HUES48 (cell line): Measurements from ENCODE around the gene RDM1.

ENCODE experiments used
- H3K27ac ChIP-seq: one replicate; pipeline ENCODE4 v1.7.0; 2013; ENCODE audit warnings: low read depth, low read length, inconsistent platforms
- H3K27me3 ChIP-seq: 2 replicates; pipeline ENCODE4 v1.6.1; 2013; ENCODE audit warnings: mild to moderate bottlenecking, low read length; ENCODE audit not compliant: control insufficient read depth, insufficient read depth
- H3K36me3 ChIP-seq: 2 replicates; pipeline ENCODE4 v1.6.1; 2013; ENCODE audit warnings: low read length; ENCODE audit not compliant: control insufficient read depth, insufficient read depth
- H3K4me1 ChIP-seq: 2 replicates; pipeline ENCODE4 v1.6.1; 2013; ENCODE audit warnings: mild to moderate bottlenecking, low read length; ENCODE audit not compliant: control insufficient read depth, insufficient read depth
- H3K4me3 ChIP-seq: 2 replicates; pipeline ENCODE4 v1.5.1; 2013; ENCODE audit warnings: mild to moderate bottlenecking, low read depth, low read length
- H3K9ac ChIP-seq: 2 replicates; pipeline ENCODE4 v1.6.1; 2013; ENCODE audit warnings: mild to moderate bottlenecking, low read depth, low read length, moderate library complexity
- H3K9me3 ChIP-seq: 2 replicates; pipeline ENCODE4 v1.6.1; 2013; ENCODE audit warnings: low read length; ENCODE audit not compliant: control insufficient read depth, insufficient read depth

RDM1 gene

DNA sequence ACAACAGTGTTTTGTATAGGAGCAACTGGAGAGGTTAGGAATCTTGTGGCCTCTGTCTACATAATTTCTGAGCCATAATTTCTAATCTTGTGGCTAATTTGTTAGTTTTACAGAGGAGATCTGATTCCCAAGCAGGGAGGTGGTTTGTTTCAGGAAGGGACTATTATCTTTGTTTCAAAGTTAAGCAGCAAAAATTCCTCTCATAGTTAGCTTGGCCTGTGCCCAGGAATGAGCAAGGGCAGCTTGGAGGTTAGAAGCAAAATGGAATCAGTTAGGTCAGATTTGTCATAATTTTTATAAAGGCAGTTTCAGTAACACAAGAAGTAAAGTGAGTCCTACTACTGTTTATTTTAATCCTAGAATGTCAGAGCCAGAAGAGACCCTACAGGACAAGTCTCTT, 2.0 kb upstream of the RDM1 start:
- H3K9ac ChIP-seq = no peak overlapping the region
- H3K4me3 ChIP-seq = no peak overlapping the region
- H3K27ac ChIP-seq = no peak overlapping the region
- H3K4me1 ChIP-seq = peaks cover 17% of the 10 kb centered on the region
- peaks cover 6% of the 10 kb centered on the region; the same call in 1 of the 2 replicates for H3K27me3 ChIP-seq
- H3K9me3 ChIP-seq = no peaks in the 10 kb centered on the region
- 0 out of 2 replicates have a peak, but pooled peaks cover 3% of the 10 kb centered on the region for H3K36me3 ChIP-seq

DNA sequence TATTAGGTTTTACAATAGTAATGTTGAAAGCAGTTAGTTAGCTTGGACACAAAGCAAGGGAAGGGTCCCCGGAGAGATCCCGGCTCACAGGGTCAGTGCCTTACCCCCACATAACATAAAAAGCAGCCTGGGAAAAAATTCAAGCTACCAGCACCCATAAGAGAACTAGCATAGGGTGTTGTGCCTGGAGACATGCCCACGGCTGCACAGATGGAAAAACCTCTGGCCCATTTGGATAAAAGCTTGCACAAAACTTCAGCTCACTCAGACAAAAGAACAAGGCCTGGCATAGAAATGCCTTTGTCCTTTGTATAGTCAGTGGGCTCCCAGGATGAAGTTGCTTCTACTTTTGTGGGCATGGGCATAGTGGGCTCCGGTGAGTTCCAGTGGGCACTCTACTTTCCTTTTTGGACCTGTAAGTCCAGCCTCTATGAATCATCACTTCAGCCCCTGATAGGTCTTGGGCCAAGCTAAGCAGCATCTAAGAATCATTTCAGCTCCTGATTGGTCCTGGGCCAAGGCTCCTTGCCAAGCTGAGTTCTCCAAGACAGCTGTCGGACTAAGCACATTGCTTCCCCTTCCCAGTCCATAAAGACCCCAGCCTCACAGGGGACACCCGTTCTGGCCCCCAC, 1.3 kb upstream of the RDM1 start:
- H3K9ac ChIP-seq = no peak overlapping the region
- H3K9me3 ChIP-seq = no peaks in the 10 kb centered on the region
- H3K36me3 ChIP-seq = 0 out of 2 replicates have a peak, but pooled peaks cover 3% of the 10 kb centered on the region
- H3K4me3 ChIP-seq = no peak overlapping the region
- peaks cover 6% of the 10 kb centered on the region; the same call in 1 of the 2 replicates for H3K27me3 ChIP-seq
- H3K4me1 ChIP-seq = peaks cover 17% of the 10 kb centered on the region
- H3K27ac ChIP-seq = no peak overlapping the region

- H3K27ac ChIP-seq = no peak overlapping the region
- no peak overlapping the region for H3K4me3 ChIP-seq
- H3K27me3 ChIP-seq = peaks cover 6% of the 10 kb centered on the region; the same call in 1 of the 2 replicates
- H3K9ac ChIP-seq = no peak overlapping the region
- peaks cover 17% of the 10 kb centered on the region for H3K4me1 ChIP-seq
- peaks cover 7% of the 10 kb centered on the region; the same call in 1 of the 2 replicates for H3K36me3 ChIP-seq
- no peaks in the 10 kb centered on the region for H3K9me3 ChIP-seq
Measured at GRCh38 chr17:35927714-35928113, 2.9 kb downstream of the RDM1 start.

DNA sequence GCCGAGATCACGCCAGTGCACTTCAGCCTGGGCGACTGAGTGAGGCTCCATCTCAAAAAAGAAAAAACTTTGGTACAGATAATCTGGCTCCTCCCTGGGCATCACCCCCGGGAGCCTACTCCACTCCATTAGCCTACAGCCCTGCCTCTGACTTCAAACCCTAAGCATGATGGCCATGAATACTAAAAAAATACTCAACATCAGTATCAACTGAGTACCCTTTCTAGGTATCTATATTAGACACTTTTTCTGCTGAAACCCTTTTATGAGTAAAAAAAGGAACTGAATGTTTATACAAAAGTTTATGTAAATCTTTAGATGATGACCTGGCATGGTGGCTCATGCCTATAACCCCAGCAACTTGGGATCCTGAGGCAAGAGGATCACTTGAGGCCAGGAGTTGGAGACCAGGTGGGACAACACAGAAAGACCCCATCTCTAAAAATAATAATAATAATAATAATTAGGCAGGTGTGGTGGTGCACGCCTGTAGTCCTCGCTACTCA, 6.9 kb downstream of the RDM1 start:
- H3K9ac ChIP-seq = no peak overlapping the region
- H3K27ac ChIP-seq = no peak overlapping the region
- H3K27me3 ChIP-seq = no peaks in the 10 kb centered on the region
- no peaks in the 10 kb centered on the region for H3K9me3 ChIP-seq
- no peak overlapping the region for H3K4me3 ChIP-seq
- no peaks in the 10 kb centered on the region for H3K4me1 ChIP-seq
- peaks cover 9% of the 10 kb centered on the region; the same call in 1 of the 2 replicates for H3K36me3 ChIP-seq

DNA sequence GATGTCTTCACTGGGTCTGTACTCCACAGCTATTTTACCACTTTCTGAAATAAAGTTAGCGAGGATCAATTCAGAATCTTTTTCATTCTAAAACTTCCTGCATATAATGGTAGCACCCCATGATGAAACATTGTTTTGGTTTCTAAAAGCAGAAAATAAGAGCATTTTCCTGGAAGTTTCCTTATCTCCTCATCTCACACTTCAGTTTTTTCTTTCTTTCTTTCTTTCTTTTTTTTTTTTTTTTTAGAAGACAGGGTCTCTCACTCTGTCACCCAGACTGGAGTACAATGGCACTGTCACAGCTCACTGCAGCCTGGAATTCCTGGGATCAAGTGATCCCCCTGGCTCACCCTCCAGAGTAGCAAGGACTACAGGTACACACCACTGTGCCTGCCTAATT, 10.3 kb downstream of the RDM1 start:
- Histone ChIP-seq H3K36me3 (peaks cover 6% of the 10 kb centered on the region; the same call in 1 of the 2 replicates), H3K27me3 (no peaks in the 10 kb centered on the region), H3K9me3 (peaks cover under 1% of the 10 kb centered on the region; the same call in 1 of the 2 replicates), H3K4me3 (no peak overlapping the region), H3K4me1 (no peaks in the 10 kb centered on the region), H3K27ac (no peak overlapping the region), H3K9ac (no peak overlapping the region)

DNA sequence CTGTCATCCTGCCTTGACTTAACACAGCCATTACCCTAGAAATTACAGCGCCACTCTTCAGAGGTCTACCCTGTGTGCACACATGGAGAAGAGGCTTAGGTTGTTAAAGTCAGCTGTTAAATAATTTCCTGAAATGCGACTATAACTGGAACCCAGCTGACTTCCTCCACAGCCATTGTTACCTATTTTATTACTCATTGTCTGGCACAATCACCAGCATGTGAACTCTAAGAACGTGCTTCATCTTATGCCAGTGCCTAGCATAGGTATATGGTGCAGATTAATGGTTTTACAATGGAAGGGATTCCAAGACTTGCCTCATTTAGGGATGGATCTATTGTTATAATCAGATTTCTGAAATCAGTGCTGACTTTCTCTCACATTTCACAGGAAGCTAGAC, 11.9 kb downstream of the RDM1 start:
- Histone ChIP-seq H3K9me3 (peaks cover 15% of the 10 kb centered on the region), H3K9ac (no peak overlapping the region), H3K27ac (no peak overlapping the region), H3K27me3 (no peaks in the 10 kb centered on the region), H3K4me3 (no peak overlapping the region), H3K36me3 (peaks cover 6% of the 10 kb centered on the region; the same call in 1 of the 2 replicates), H3K4me1 (no peaks in the 10 kb centered on the region)

DNA sequence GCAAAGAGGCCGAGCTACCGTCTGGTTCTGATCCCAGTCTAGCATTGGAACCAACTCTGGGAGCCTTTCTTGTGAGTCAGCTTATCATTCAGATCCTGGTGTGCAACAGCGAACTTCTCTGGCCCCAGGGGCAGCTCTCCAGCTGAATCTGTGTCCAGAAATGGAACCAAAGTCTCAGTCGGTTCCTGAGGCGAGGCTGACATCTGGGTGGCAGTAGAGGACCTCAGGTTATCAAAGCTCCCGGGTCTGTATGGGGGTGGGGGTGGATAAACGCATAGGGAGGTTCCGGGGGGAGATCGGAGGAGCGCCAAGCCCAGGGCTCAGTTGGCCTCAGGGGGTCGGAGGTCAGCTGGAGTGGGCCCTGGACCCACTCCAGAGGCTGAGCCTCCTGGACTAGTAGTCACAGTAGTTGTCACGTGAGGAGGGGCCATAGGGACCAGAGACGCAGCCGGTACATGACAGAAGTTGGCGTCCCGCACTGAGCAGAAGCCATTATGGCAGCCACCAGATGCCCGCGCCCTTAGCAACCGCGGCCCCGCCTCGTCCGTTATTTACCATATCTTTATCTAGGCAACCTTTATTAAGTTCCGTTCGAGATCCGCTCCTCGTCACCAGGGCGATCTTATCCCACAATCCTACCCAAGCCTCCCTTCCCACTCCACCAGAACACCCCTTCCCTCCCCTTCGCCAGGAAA, 12.9 kb downstream of the RDM1 start:
- no peak overlapping the region for H3K4me3 ChIP-seq

DNA sequence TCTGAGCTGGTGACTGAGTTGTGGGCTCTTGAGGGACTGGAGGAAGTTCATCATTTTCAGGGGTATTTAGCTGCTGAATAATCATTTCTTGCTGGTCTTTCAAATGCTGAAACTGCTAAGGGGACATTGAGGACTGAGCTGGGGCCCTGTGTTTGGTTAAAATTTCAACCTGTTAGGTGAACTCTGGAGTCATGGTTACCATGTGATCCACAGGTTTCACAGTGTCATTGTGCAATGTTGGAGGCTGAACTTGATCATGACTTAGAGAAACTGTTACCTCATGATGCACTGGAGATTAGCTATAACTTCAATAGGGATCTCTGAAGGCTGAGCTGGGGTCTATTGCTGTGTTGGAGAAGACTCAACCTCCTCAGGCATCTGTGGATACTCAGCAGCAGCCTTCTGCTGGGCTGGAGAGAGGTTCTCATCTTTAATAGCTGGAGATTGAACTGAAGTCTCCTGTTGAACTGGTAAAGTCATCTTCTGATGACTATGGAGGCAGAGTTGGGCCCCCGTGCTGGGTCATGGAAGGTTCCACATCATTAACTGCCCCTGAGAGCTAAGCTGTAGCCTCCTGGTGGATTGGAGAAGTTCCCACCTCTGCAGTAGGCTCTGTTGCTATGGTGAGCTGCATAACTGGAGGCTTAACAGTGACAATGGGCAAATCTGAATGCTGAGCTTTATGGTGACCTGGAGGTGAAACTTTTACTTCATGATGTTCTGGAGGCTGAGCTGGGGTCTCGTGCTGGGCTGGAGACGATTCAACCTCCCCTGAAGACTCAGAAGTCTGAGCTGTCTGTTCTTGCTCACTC, 15.2 kb downstream of the RDM1 start:
- H3K4me1 ChIP-seq = no peaks in the 10 kb centered on the region
- no peaks in the 10 kb centered on the region for H3K27me3 ChIP-seq
- H3K9ac ChIP-seq = no peak overlapping the region
- no peak overlapping the region for H3K27ac ChIP-seq
- H3K9me3 ChIP-seq = peaks cover 28% of the 10 kb centered on the region
- H3K4me3 ChIP-seq = no peak overlapping the region
- H3K36me3 ChIP-seq = no peaks in the 10 kb centered on the region

More for the DNA sequence above, 12.9 kb downstream of the RDM1 start:
- Histone ChIP-seq H3K27me3 (no peaks in the 10 kb centered on the region), H3K27ac (no peak overlapping the region), H3K36me3 (peaks cover 2% of the 10 kb centered on the region; the same call in 1 of the 2 replicates), H3K4me1 (no peaks in the 10 kb centered on the region), H3K9ac (no peak overlapping the region), H3K9me3 (peaks cover 20% of the 10 kb centered on the region)

DNA sequence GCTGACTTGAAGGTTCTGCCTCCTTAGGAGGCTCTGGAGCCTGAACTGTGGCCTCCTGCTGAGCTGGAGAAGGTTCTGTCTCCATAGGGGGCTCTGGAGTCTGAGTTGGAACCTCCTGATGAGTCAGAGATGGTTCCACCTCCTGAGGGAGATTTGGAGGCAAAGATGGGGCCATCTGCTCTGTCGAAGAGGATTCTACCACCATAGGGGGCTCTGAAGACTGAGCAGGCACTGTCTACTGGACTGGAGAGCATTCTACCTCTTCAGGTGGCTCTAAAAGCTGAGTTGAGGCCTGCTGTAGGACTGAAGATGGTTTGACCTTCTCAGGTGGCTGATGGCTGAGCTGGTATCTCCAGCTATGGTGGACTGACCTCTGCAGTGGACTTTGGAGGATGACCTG, 16.2 kb downstream of the RDM1 start:
- H3K9ac ChIP-seq = no peak overlapping the region
- no peaks in the 10 kb centered on the region for H3K36me3 ChIP-seq
- no peak overlapping the region for H3K4me3 ChIP-seq
- peaks cover 28% of the 10 kb centered on the region for H3K9me3 ChIP-seq
- no peaks in the 10 kb centered on the region for H3K27me3 ChIP-seq
- no peak overlapping the region for H3K27ac ChIP-seq
- H3K4me1 ChIP-seq = no peaks in the 10 kb centered on the region

DNA sequence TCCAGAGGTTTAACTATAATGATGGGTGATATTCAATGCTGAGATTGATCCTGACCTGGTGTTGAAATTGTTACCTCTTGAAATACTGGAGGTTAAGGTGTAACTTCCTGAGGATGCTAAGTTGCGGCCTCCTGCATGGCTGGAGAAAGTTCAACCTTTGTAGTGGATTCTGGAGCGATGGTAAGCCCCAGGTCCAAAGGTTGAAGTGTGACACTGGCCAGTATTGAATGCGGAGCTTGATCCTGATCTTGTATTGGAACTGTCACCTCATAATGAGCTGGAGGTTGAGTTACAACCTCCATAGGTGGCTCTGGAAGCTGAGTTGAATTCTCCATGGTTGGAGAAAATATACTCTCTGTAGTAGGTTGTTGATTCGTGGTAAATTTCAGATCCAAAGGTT, 17.0 kb downstream of the RDM1 start:
- Histone ChIP-seq H3K27ac (no peak overlapping the region), H3K9ac (no peak overlapping the region), H3K4me3 (no peak overlapping the region), H3K9me3 (peaks cover 28% of the 10 kb centered on the region), H3K36me3 (no peaks in the 10 kb centered on the region), H3K27me3 (no peaks in the 10 kb centered on the region), H3K4me1 (no peaks in the 10 kb centered on the region)
